Mammary microvascular endothelial cell (primary cell): ENCODE measurements around the gene GUCY2D. TPM values are rescaled to one million over a fixed set of nuclear protein-coding genes. Genes with fewer than 3 reads are reported as not detected.

Experiments
- total RNA-seq: library from RNA; depleted of rRNA; stranded (reverse); fragments of >200 nt; gene quantifications from 2 replicates; pipeline ENCODE4 v1.2.3, GENCODE V29; 2015

Gene GUCY2D
- not detected in 2 replicates for total RNA-seq

GRCh38 chr17:8001976-8002720 is at the start of gene GUCY2D:
GUCY2D (plus strand) TSS chr17:8002615; CDS start chr17:8003048, 433 bp downstream.

DNA sequence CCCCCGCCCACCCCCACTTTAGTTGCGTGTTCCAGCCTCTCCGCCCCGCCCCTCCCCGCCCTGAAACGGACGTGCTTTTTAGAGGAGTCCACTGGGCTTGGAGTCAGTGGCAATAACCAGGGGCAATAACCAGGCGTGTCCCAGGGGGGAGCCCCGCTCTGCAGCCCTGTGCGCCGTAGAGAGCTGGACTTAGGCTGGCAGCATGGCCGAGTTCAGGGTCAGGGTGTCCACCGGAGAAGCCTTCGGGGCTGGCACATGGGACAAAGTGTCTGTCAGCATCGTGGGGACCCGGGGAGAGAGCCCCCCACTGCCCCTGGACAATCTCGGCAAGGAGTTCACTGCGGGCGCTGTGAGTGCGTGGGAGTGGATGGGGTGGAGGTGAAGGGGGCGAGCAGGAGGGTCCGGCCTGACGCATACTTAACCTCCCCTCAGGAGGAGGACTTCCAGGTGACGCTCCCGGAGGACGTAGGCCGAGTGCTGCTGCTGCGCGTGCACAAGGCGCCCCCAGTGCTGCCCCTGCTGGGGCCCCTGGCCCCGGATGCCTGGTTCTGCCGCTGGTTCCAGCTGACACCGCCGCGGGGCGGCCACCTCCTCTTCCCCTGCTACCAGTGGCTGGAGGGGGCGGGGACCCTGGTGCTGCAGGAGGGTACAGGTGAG is 36.7 kb downstream of the GUCY2D start, which contains the start of gene ALOX15B:
Gene ALOX15B (plus strand): TSS at position 106 of the 657 bp plus-strand sequence. CDS start 97 bp downstream, at position 203.

Other genes starting within 250 kb of the GUCY2D start
- 0.87 and 1.0 TPM in 2 replicates for gene KDM6B, start 168.4 kb upstream of the GUCY2D start, total RNA-seq
- 375 and 382 TPM in 2 replicates for gene TMEM88, start 147.5 kb upstream of the GUCY2D start, total RNA-seq
- 128 and 161 TPM in 2 replicates for gene NAA38, start 145.1 kb upstream of the GUCY2D start, total RNA-seq
- 10.6 and 13.9 TPM in 2 replicates for gene CYB5D1, start 144.6 kb upstream of the GUCY2D start, total RNA-seq
- gene CHD3, start 113.8 kb upstream of the GUCY2D start, total RNA-seq: 41.0 and 54.0 TPM in 2 replicates
- gene RNF227, start 86.3 kb upstream of the GUCY2D start, total RNA-seq: 1.1 and 9.3 TPM in 2 replicates
- gene KCNAB3, start 72.8 kb upstream of the GUCY2D start, total RNA-seq: 0.13 and 0.15 TPM in 2 replicates
- 62.7 and 76.0 TPM in 2 replicates for gene TRAPPC1, start 70.7 kb upstream of the GUCY2D start, total RNA-seq
- gene CNTROB, start 70.4 kb upstream of the GUCY2D start, total RNA-seq: 24.2 and 27.6 TPM in 2 replicates
- not detected in 2 replicates for gene ALOX15B, start 36.4 kb downstream of the GUCY2D start, total RNA-seq
- gene ALOX12B, start 85.1 kb downstream of the GUCY2D start, total RNA-seq: not detected in 2 replicates
- gene ALOXE3, start 115.9 kb downstream of the GUCY2D start, total RNA-seq: not detected in 2 replicates
- gene HES7, start 121.5 kb downstream of the GUCY2D start, total RNA-seq: 0.13 and 6.6 TPM in 2 replicates
- 14.5 and 20.3 TPM in 2 replicates for gene PER1, start 149.8 kb downstream of the GUCY2D start, total RNA-seq
- gene VAMP2, start 160.3 kb downstream of the GUCY2D start, total RNA-seq: 4.0 and 4.1 TPM in 2 replicates
- gene TMEM107, start 173.8 kb downstream of the GUCY2D start, total RNA-seq: 19.5 and 19.8 TPM in 2 replicates
- gene BORCS6, start 187.6 kb downstream of the GUCY2D start, total RNA-seq: 9.8 and 12.1 TPM in 2 replicates
- gene AURKB, start 208.0 kb downstream of the GUCY2D start, total RNA-seq: 71.2 and 82.5 TPM in 2 replicates
- gene CTC1, start 245.4 kb downstream of the GUCY2D start, total RNA-seq: 14.9 and 18.7 TPM in 2 replicates
- gene PFAS, start 246.7 kb downstream of the GUCY2D start, total RNA-seq: 47.8 and 49.5 TPM in 2 replicates